Breast epithelium (tissue), 4 donors: ENCODE data around the gene CFAP57. TPM values are rescaled to one million over a fixed set of nuclear protein-coding genes. Genes with fewer than 3 reads are reported as not detected.

ENCODE experiments used
- DNase-seq, 2 donors: peaks; one replicate each; pipeline ENCODE4 v3.0.0-alpha.2; 2019; ENCODE audit warnings: low spot score in 2 of 2
- H3K27ac ChIP-seq, 2 donors: fragments of 200-600 bp; sonication (generic) in 1 of 2; one replicate each; pipeline ENCODE4 v1.5.1; 2016 to 2019; ENCODE audit warnings: mild to moderate bottlenecking in 1 of 2
- H3K27me3 ChIP-seq, 2 donors: fragments of 200-600 bp; sonication (generic) in 1 of 2; one replicate each; pipeline versions ENCODE4 v1.5.1 to v1.6.0; 2017 to 2019; ENCODE audit warnings: control low read depth in 1 of 2, mild to moderate bottlenecking in 1 of 2
- H3K36me3 ChIP-seq: fragments of 200-600 bp; one replicate; pipeline ENCODE4 v1.5.1; 2019
- H3K4me1 ChIP-seq, 2 donors: fragments of 200-600 bp; sonication (generic); one replicate each; pipeline ENCODE4 v1.5.1; 2016 to 2019; ENCODE audit warnings: control low read depth in 1 of 2
- H3K4me3 ChIP-seq, 3 donors: fragments of 200-600 bp; sonication (generic); 1 replicate in 2 of 3; 2 replicates in 1 of 3; pipeline ENCODE4 v1.5.1; 2016 to 2019; ENCODE audit warnings: mild to moderate bottlenecking in 3 of 3, moderate library complexity in 2 of 3
- H3K9me3 ChIP-seq, 2 donors: fragments of 200-600 bp; sonication (generic) in 1 of 2; one replicate each; pipeline ENCODE4 v1.5.1; 2016 to 2019; ENCODE audit warnings: control low read depth in 1 of 2
- POLR2A ChIP-seq: fragments of 450-650 bp; IDR thresholded peaks from one replicate; pipeline ENCODE4 v1.6.1; 2016; ENCODE audit warnings: antibody characterized with exemption, mild to moderate bottlenecking, moderate library complexity
- POLR2AphosphoS5 ChIP-seq, 3 donors: sonication (generic); formaldehyde crosslinking; IDR thresholded peaks; one replicate each; pipeline ENCODE4 v1.6.1; 2017; ENCODE audit warnings: antibody characterized with exemption in 3 of 3
- intact Hi-C: fragments of 100-400 bp; cut with DNase I; formaldehyde crosslinking; loops from one replicate; pipeline ENCODE4 v1.15.1; 2023; ENCODE audit warnings: low total_unique reads
- total RNA-seq, 3 donors: library from RNA; depleted of rRNA; stranded (reverse); fragments of >200 nt; gene quantifications; one replicate each; pipeline ENCODE4 v1.1.0, GENCODE V29; 2016
- TF ChIP-seq, protein P1 (sequence below), 3 donors: fragments of 450-650 bp; IDR thresholded peaks; one replicate each; pipeline ENCODE4 v1.5.1; 2016 to 2017; ENCODE audit warnings: antibody characterized with exemption in 3 of 3, mild to moderate bottlenecking in 3 of 3, moderate library complexity in 3 of 3

CFAP57 gene
- total RNA-seq, 3 donors from 2014 or later, result 0.16 to 0.88 (median 0.66) TPM

- H3K4me3 ChIP-seq, result no peak overlapping the region
- H3K36me3 ChIP-seq, result no peaks in the 10 kb centered on the region
- no peaks in the 10 kb centered on the region for H3K27me3 ChIP-seq
- no peak overlapping the region for H3K27ac ChIP-seq
- no peaks in the 10 kb centered on the region for H3K4me1 ChIP-seq
- peak; percentile 32 to 48 for DNase-seq
- no peaks in the 10 kb centered on the region for H3K9me3 ChIP-seq
- intact Hi-C loops, result no loop called here
- TF ChIP-seq, protein P1, sequence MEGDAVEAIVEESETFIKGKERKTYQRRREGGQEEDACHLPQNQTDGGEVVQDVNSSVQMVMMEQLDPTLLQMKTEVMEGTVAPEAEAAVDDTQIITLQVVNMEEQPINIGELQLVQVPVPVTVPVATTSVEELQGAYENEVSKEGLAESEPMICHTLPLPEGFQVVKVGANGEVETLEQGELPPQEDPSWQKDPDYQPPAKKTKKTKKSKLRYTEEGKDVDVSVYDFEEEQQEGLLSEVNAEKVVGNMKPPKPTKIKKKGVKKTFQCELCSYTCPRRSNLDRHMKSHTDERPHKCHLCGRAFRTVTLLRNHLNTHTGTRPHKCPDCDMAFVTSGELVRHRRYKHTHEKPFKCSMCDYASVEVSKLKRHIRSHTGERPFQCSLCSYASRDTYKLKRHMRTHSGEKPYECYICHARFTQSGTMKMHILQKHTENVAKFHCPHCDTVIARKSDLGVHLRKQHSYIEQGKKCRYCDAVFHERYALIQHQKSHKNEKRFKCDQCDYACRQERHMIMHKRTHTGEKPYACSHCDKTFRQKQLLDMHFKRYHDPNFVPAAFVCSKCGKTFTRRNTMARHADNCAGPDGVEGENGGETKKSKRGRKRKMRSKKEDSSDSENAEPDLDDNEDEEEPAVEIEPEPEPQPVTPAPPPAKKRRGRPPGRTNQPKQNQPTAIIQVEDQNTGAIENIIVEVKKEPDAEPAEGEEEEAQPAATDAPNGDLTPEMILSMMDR (IDR thresholded peaks at IDR 0.05), result peak in 2 of 3 donors; percentile 60 to 63
- no peak for TF ChIP-seq POLR2A
These were observed 66.0 kb downstream of the CFAP57 start for GRCh38 chr1:43238085-43238484.

DNA sequence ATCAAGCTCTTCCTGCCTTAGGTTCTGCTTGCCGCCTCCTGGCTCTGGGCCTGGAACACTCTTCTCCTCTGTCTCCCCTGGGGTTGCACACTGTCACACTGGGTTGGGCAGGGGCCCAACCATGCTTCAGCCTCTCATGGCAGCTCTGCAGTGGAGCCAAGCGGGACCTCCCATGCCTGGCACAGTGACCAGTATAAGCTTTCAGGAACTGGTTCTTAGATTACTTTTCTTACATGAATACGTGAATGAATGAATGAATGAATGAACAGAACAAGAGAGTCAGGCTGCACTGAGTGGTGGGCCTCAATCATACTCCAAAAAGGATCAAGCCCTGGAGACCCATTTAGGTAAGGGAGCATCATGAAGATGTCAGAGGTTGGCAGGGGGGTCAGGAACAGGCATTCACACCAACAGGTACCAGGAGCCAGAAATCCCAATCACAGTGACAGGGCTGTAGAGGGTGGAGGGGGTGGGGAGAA lies 66.9 kb downstream of the CFAP57 start:
- H3K27ac ChIP-seq, result no peak overlapping the region
- H3K27me3 ChIP-seq, result no peaks in the 10 kb centered on the region
- TF ChIP-seq POLR2AphosphoS5 (IDR thresholded peaks at IDR 0.05), result no peak
- TF ChIP-seq, protein P1 (IDR thresholded peaks at IDR 0.05), result no peak
- no peaks in the 10 kb centered on the region for H3K36me3 ChIP-seq
- intact Hi-C loops, result no loop called here
- no peaks in the 10 kb centered on the region for H3K4me1 ChIP-seq
- peak; percentile 13 to 51 for DNase-seq
- no peaks in the 10 kb centered on the region for H3K9me3 ChIP-seq
- no peak overlapping the region for H3K4me3 ChIP-seq

DNA sequence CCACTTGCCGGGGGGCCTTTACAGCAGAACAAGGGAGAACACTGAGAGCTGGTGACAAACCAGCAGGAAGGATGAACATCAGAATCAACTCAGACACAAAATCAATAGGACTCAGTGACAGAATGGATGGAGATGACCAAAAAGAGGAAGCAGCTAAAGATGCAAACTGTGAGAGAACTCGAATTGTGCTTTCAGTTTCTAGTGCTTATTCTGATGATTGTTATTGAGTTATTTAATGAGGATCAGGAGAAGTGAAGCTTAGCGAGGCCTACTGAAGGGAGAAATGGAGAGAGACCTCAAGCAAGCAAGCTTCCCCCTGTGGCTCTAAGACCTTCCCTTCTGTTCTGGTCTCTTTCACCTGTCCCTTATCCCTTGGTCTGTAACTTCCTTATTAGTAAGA lies 67.4 kb downstream of the CFAP57 start:
- Histone ChIP-seq H3K4me1 (no peaks in the 10 kb centered on the region), H3K9me3 (no peaks in the 10 kb centered on the region)
- intact Hi-C loops, result no loop called here

DNA sequence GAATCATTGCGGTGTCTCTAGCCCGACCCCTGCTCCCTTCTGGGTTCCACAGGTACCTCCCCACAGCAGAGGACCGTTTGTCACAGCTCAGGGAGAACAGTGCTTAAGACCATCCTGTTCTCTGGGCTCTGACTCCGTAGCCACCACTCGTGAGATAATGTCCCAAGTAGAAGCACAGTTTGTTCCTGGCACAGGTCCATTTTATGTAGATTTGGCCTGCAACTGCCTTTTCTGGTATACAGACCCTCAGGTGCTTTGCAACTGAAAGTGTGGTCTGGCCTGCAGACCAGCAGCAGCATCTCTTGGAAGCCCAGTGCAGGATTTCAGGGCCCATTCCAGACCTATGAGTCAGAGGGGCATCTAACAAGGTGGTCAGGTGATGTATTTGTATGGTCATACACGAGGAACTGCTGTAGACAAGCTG lies 69.3 kb downstream of the CFAP57 start:
- TF ChIP-seq POLR2AphosphoS5 (IDR thresholded peaks at IDR 0.05), result no peak
- TF ChIP-seq, protein P1 (IDR thresholded peaks at IDR 0.05), result no peak
- TF ChIP-seq POLR2A, result no peak
- Histone ChIP-seq H3K4me3 (no peak overlapping the region), H3K9me3 (no peaks in the 10 kb centered on the region), H3K27ac (no peak overlapping the region), H3K4me1 (no peaks in the 10 kb centered on the region), H3K36me3 (no peaks in the 10 kb centered on the region), H3K27me3 (no peaks in the 10 kb centered on the region)
- intact Hi-C loops, result no loop called here
- DNase-seq, result peak in 1 of 2 donors; percentile 49

More for the DNA sequence above, 67.4 kb downstream of the CFAP57 start:
- TF ChIP-seq POLR2A (no peak), POLR2AphosphoS5 (IDR thresholded peaks at IDR 0.05) (no peak)
- TF ChIP-seq, protein P1 (IDR thresholded peaks at IDR 0.05), result no peak
- Histone ChIP-seq H3K27ac (no peak overlapping the region), H3K4me3 (no peak overlapping the region), H3K36me3 (no peaks in the 10 kb centered on the region), H3K27me3 (no peaks in the 10 kb centered on the region)
- DNase-seq, result no peak

GRCh38 chr1:43243299-43243698 lies 71.2 kb downstream of the CFAP57 start:
- Histone ChIP-seq H3K9me3 (no peaks in the 10 kb centered on the region), H3K4me1 (no peaks in the 10 kb centered on the region), H3K4me3 (no peak overlapping the region), H3K36me3 (no peaks in the 10 kb centered on the region), H3K27me3 (no peaks in the 10 kb centered on the region), H3K27ac (no peak overlapping the region)
- intact Hi-C loops, result no loop called here
- DNase-seq, result peak in 1 of 2 donors; percentile 9
- TF ChIP-seq POLR2A (no peak), POLR2AphosphoS5 (IDR thresholded peaks at IDR 0.05) (no peak)
- TF ChIP-seq, protein P1 (IDR thresholded peaks at IDR 0.05), result no peak
